DMS53 (cell line): Measurements from ENCODE around the gene FNDC1.
"Not testable (repeated sequence)": the region's sequence is repeated elsewhere in the genome, so short reads cannot be mapped to it uniquely, and the experiment has no call there.

Experiments used
- DNase-seq: peaks from one replicate; lab custom pipeline; 2025; lab: John Stamatoyannopoulos, UW

FNDC1 gene

DNA sequence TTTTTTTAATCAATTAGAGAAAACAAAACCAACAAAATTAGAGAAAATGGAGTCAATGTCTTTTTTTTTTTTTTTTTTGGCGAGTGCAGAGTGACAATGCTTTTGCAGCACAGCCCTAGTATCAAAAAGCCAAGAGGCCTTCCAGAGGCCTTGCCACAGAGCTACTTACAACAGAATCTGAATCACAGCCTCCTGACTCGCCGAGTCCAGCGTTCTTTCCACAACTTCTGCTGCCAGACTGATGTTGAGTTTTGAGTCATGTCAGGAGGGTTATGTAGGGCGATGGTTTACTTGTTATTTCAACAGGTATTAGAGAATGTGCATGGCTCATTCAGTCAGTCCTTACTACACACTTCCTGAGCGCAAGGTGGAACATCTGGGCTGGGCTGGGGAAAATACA is 88.6 kb downstream of the FNDC1 start:
- DNase-seq = no peak

DNA sequence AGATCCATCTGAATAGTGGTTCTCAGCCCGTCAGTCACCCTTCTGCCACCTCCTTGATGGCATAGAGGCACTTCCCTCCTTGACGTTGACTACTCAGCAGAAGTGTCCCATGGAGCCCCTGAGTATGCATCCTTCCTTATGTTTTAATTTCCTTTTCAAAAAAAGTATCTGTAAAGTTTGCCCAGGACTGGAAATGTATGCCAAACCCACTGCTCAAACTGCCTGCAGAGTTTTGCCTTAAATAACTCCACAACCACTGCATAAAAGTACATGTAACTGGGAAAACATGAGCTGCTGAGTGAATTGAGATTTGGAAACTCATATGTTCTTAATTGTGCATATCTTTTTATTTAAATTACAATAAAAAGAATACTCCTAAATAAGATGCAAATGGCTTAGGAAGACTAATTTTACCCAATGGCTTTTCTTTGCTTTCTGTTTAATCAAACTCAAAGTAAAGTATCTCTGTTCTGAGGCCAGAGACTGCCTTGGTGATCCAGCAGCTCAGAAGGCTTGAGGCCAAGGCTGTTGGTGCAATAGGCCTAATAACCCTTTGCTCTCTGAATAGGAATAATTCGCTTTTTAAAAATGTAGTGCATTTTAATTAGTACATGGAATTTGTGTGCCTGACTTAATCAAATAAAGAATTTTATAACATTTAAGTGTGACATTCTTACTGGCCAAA is 90.4 kb downstream of the FNDC1 start:
- no peak for DNase-seq

DNA sequence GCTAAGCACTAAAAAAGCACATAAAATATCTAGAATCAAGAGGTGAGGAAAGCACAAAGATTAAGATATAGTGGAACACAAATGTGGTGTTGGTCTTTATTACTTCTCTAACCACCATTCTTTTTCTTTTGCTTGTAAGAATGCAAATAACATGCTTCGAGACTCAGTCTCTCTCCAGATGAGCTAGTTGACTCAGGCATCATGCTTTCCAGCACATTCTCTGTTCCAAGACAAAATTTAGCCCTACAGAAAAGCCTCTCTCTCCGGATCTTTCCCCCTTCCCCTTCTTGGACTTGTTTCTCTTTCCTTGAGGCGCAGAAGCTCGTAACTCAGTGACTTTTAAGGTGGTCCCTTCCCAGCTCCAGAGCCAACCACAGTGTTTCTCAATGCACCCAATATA is 91.0 kb downstream of the FNDC1 start:
- no peak for DNase-seq

DNA sequence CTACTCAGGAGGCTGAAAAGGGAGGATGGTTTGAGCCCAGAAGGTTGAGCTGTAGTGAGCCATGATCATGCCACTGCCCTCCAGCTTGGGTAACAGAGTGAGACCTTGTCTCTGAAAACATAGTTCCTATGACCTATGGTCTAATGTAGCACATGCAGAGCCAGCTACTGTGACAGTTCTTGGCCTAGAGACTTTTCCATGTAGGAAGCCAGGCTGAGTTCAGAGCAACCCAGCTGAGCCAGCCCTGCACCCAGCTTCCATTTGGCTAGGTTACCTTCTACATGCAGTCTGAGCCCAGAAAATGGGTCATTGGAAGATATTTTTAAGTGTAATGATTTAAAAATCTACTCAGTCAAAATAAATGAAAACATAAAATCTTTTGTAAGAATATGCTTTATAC is 92.8 kb downstream of the FNDC1 start:
- DNase-seq = no peak

DNA sequence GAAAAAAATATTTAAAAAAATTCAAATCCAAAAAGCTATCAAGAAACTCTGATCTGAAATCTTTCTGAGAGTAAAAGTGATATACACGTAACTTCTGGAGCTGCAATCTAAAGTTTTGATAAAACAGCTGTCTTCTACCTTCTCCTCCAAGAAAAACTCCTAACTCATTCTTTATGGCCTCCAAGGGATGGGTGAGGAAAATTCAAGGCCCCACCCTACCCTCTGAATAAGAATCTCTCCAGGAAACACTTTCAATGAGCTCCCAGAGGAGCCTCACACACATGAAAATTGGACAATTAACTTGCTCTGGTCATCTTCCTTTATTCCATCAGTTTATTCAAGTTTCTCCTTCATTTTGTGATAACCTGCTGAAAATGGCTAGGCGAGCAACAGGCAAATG is 93.4 kb downstream of the FNDC1 start:
- no peak for DNase-seq

DNA sequence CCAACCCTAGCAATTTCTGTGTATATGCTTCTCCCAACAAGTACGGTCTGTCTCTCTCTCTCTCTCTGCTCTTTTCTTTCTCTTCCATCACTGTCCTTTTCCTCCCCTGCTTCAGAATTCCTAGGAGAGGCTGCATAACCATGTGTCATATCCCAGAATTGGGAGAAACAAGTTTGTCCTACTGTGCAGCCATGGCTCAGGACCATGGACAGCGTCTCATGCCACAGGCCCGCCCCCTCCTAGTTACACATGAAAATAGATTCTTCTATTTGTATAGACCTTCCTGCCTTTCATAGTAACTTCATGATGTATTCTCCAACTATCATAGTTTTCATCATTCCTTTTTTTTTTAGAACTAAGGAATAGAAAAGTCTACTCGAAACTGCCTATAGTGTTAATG is 98.0 kb downstream of the FNDC1 start:
- DNase-seq = no peak

DNA sequence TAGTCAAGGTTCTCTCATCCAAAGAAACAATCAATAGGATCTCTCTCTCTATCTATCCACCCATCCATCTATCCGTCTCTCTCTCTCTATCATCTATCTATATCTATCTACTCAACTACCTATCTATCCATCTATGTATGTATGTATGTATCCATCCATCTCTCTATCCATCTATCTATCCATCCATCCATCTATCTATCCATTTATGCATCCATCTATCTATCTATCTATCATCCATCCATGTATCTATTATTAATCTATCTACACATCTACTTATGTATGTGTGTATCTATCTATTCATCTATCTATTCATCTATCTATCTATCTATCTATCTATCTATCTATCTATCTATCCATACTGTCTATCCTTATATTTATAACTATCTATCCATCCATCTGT is 99.3 kb downstream of the FNDC1 start:
- DNase-seq = no peak

DNA sequence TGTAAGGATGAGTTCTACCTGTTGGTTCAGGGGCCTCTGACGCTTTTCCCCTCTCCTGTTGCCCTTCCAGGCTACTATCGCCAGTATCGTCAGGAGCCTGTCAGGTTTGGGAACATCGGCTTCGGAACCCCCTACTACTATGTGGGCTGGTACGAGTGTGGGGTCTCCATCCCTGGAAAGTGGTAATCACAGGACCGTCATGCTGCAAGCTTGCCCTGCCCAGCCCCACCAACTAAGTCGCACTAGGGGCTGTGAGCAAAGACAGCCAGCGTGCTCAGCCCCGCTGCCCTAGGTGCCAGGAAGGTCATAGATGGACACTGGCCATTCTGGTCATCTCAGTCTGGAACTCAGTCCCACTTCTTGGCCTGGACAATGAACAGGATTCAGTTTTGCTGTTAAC is 102.1 kb downstream of the FNDC1 start:
- no peak for DNase-seq

DNA sequence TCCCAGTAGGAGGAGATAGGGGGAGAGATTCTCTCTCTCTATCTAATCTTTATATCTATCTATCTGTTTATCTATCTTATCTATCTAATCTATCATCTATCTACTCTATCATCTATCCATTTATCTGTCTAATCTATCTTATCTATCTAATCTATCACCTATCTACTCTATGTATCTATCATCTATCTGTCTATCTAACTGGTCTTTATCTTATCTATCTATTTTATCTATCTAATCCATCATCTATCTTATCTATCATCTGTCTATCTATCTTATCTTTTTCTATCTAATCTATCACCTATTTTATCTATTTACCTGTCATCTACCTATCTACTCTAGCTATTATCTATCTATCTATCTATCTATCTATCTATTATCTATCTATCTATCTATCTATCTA is 109.4 kb downstream of the FNDC1 start:
- DNase-seq = no peak

DNA sequence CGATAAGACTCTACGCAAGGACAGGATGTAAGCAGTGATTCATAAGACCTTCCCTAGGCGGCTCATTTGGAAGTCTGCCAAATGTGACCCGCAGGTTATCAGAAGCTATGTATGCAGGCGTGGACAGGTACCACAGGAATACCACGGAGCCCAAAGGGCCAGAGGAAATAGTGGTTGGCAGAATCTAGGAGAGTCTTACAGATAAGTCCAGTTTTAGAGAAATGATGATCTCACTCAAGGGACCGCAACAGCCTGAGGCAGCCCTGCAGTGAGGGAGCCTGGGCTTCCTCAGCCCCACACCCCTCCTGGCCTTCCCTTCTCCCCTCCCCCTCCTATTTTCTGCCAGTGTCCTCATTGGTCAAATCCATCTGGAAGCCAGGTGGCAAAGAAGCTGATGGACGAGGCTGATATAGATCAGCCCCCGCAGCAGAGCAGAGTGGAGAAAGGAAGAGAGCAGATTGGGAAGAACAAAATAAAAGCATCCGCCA is 110.6 kb downstream of the FNDC1 start:
- DNase-seq = no peak

DNA sequence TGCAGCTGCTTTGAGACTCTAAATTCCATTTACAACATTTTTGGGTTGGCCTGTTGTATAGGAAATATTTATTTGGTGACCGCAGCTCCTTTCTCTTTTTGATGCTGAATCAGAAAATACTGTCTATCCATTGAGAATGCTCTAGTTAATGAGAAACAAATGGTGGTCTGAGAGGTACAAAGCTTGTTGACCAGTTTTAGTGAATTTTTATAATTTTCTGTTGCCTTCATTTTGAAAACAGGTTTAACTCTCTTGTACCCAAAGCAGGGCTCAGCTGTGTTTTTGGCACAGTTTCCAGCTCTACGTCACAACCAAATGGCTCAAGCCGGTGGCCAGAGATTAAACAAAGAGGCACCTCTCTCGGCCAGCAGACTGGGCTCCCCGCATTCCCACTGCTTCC is 113.2 kb downstream of the FNDC1 start:
- no peak for DNase-seq

DNA sequence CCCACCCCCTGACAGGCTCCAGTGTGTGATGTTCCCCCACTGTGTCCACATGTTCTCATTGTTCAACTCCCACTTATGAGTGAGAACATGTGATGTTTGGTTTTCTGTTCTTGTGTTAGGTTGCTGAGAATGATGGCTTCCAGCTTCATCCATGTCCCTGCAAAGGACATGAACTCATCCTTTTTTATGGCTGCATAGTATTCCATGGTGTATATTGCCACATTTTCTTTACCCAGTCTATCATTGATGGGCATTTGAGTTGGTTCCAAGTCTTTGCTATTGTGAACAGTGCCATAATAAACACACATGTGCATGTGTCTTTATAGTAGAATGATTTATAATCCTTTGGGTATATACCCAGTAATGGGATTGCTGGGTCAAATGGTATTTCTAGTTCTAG is 115.5 kb downstream of the FNDC1 start:
- not testable (repeated sequence) for DNase-seq

DNA sequence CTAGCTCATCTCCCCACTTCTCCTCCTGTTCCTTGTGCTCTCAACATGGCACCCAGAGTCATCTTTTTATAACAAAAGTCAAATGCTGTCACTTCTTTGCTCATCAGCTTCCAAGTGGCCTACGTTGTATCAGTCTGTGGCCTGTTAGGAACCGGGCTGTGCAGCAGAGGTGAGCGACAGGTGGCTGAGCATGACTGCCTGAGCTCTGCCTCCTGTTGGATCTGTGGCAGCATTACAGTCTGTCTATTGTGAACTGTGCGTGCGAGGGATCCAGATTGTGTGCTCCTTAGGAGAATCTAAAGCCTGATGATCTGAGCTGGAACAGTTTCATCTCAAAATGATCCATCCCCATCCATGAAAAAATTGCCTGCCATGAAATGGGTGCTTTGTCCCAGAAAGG is 129.6 kb downstream of the FNDC1 start:
- no peak for DNase-seq

DNA sequence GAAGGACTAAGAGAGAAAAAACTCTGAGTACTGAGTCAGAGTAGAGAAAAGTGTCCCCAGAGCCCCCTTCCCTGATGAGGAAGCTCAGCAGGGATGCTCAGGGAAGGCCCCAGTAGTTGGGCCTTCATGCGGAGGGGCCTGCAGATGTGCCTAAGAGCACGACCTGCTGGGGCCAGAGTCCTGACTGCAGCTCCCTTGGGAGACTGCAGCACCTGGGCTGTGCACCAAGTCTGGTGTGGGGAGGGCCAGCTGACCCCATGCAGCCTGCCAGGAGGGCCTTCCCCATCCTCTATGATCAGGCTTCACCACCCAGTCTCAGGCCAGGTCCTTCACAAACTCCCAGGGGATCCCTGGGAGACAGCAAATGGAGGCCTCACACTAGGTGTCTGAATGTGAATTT is 130.4 kb downstream of the FNDC1 start:
- no peak for DNase-seq

DNA sequence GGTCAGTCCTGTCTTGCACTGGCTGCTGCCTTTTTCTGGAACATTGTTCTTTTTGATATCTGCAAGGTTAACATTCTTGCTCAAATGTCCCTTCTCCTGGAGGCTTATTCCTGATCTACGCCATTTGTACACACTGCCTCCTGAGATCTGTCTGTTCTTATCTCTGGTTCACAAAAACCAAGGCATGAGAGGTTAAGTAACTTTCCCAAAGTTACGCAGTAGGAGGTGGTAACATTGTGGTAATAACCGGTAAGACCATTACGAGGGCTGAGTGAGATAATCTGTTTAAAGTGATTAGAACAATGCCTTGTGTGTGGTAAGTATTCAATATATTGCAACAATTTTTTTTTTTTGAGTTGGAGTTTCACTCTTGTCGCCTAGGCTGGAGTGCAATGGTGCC is 132.1 kb downstream of the FNDC1 start:
- DNase-seq = no peak

DNA sequence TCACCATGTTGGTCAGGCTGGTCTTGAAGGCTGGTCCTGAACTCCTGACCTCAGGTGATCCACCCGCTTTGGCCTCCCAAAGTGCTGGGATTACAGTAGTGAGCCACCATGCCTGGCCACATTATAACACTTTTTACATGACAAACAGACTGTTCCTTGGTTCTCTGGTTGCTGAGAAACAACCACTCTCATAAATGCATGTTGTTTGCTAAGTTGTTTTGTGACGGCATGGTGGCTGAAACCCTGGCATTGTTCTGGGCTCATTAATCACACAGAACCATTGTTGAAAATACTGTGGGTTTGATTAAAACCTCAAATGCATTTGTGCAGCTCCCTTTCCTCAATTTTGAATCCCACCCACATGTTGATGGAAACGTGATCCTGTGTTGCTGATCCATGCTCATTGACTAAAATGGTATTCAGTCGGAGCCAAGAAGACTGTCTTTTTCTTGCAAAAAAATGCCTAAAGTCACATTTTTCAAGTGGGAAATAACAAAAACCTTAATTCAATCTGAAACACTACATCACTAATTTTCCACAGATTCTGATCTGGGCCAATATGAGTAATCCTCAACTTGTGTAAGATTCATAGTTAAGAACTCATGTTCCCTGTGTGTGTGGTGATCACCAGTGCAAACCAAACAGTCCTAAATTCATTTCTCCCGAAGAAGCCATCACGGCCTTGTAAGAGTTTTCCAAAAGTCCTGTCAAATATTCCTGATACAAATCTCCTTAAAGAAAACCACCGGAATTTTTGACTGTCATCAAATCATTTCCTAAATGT is 132.8 kb downstream of the FNDC1 start:
- DNase-seq = no peak

DNA sequence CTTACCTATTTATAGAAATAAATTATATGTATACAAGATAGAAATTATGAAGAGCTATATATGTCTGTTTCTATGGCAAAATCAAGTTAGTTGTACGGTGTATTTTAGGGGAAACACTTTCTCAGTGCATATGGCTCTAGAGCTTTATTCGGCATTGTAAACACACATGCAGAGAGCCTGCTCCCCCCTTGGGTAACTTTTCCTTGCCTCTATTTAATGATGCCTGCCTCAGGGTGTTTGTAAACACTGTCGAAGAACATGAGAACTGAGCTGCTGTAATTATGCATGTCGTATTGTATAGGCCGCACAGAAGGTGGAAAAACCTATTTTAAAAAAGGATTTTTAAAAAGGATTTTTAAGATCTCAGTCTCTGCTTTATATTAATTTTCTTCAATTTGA is 133.4 kb downstream of the FNDC1 start:
- DNase-seq = no peak

DNA sequence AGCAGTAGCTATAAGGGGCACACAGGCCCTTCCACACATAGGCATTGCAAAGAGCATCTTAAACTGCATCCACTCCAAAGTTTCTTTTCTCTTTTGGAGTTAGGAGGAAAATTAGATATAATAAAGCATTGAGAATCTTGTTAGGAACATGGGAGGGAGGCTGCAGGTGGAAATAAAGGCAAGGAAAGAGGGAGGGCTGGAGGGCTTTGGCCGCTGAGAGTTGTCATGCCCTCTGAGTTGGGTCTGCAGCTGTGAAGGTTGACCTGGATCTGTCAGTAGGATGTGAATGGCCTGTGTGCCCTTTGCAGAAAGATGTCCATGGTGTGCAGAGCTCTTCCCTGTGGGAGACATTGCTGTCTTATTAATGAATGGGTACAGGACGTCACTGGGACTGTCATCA is 134.0 kb downstream of the FNDC1 start:
- DNase-seq = no peak

DNA sequence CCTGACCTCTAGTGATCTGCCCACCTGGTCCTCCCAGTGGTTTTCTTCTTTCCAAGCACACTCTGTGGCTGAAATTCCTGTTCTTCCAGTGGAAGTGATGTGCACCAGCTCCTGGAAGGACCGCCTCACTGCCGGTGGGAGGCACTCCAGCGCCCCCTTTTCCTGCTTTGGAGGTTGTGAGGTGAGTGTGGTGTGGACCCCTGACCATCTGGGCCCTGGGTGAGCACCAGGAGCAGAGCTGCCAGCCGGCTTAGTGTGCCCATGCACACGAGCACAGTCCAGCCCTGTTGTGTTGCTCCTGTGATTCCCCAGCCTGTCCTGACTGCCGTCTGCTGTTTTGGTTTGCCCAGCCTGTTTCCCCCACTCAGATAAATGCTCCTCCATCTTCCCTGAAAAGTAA is 134.6 kb downstream of the FNDC1 start:
- no peak for DNase-seq

DNA sequence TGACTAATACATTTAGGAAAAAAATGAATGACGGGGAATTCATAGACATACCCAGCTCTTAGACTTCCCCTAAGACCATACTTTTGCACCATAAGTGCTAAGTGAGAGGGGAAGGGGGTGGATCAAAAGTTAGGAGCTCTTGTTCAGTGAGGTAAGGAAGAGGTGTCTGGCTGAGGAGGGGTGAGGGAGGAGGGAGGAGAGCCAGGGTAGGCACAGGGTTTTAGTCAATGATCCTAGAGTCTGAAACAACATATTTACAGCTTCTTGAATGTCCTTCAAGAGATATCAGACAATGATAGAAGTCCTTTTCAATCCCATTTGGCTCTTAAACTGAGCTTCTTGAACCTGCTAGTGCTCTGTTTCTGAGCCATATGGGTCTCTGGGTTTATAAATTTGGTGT is 135.4 kb downstream of the FNDC1 start:
- peak; percentile 3 for DNase-seq

DNA sequence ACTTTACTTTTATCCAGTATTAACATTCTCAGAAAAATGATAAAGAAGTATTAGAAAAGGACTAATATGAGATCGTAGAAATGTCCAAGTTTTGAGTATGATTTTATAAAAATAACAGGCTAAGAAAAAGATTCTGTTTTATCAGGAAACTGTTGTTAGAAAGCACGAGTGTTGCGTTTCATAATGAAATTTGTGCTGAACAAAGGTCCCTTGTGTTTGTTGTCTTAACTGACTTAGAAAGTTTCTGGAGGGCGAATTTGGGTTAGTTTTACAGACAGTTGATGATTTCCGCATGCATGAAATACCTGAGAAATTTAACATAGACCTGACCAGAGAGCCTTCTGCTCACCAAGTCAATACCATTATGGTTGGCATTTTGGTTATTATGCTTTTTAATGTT is 136.0 kb downstream of the FNDC1 start:
- no peak for DNase-seq

DNA sequence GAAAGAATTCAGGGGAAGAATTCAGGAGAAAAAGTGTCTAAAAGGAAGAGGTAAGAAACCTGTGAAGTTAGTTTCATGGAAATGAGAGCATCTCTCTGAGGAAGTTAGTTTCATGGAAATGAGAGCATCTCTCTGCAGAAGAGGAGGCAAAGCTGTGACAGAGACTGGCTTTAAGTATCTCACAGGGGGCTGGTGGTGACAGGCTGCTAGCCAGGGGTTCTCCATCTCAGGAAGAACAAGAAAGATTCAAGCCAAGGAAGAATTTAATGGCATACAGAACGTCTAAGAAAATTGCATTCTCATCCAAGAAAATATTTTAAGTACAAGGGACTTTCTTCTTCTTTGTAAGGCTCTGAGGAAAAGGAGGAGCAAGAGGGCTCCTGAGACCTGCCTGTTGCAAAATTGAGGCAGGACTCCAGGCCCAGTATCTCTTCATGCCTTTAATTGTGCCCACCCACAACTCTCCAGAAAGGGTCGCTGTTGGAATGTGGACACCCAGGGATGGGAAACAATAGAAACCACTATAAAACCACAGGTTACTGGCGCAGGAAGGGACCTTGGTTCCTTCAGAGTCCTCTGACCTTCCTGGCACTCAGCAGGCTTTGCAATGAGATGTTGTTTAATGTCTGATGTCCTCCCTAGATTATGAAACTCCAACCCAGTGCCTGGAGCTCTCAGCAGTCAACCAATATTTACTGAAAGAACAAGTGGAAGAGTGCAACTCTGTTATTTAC is 136.8 kb downstream of the FNDC1 start:
- no peak for DNase-seq

DNA sequence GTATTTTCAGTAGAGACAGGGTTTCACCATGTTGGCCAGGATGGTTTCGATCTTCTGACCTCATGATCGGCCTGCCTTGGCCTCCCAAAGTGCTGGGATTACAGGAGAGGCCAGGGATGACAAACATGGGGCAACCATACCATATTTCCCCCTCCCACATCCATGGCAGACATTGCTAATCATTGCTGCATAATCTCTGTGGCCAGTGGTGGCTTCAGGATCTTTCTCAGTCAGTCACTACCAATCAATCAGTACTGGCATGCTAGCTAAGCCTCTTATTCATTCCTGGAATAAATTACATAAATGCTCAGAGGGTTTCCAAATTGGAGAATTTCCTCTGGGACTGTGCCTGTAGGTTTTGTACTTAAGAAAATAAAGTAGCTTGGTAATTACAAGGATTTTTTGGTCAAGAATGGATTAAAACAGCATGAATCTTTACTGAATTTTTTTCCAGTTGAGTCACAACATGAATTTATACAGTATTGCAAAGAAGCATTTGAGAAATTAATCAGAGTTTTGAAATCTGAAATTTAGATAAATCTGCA is 138.1 kb downstream of the FNDC1 start:
- DNase-seq = no peak
